ENCODE measurements around the gene PARP14.
"Not testable (repeated sequence)": the region's sequence is repeated elsewhere in the genome, so short reads cannot be mapped to it uniquely, and the experiment has no call there.

The PARP14 gene

GRCh38 chr3:122710616-122711251, 30.1 kb downstream of the PARP14 start:
- DNase-seq (ENCODE audit: insufficient read length, low spot score) = not testable (repeated sequence)
- peak; percentile 11 for FAIRE-seq

- DNase-seq (ENCODE audit: insufficient read length, low spot score) = no peak
- FAIRE-seq = no peak
Measured at GRCh38 chr3:122714273-122714672, 33.6 kb downstream of the PARP14 start.

- DNase-seq (ENCODE audit: insufficient read length, low spot score) = no peak
- FAIRE-seq = no peak
Measured at GRCh38 chr3:122716667-122717066, 36.0 kb downstream of the PARP14 start.

GRCh38 chr3:122719273-122719921, 38.8 kb downstream of the PARP14 start:
- FAIRE-seq = no peak

GRCh38 chr3:122725106-122725505, 44.5 kb downstream of the PARP14 start:
- DNase-seq (ENCODE audit: insufficient read length, low spot score) = no peak
- FAIRE-seq = no peak

More at GRCh38 chr3:122719273-122719921, 38.8 kb downstream of the PARP14 start:
- DNase-seq (ENCODE audit: insufficient read length, low spot score) = no peak

GRCh38 chr3:122727294-122727693, 46.7 kb downstream of the PARP14 start:
- DNase-seq (ENCODE audit: insufficient read length, low spot score) (no peak), FAIRE-seq (no peak)

- DNase-seq (ENCODE audit: insufficient read length, low spot score) = no peak
- FAIRE-seq = no peak
Measured at GRCh38 chr3:122727766-122728165, 47.1 kb downstream of the PARP14 start.

GRCh38 chr3:122728186-122728585, 47.5 kb downstream of the PARP14 start:
- DNase-seq (ENCODE audit: insufficient read length, low spot score) (no peak), FAIRE-seq (no peak)

- no peak for DNase-seq (ENCODE audit: insufficient read length, low spot score)
- FAIRE-seq = no peak
Measured at GRCh38 chr3:122728756-122729514, 48.3 kb downstream of the PARP14 start.

- no peak for FAIRE-seq
- DNase-seq (ENCODE audit: insufficient read length, low spot score) = no peak
Measured at GRCh38 chr3:122730240-122730639, 49.6 kb downstream of the PARP14 start.

- not testable (repeated sequence) for DNase-seq (ENCODE audit: insufficient read length, low spot score); FAIRE-seq
Measured at GRCh38 chr3:122732682-122733525, 52.3 kb downstream of the PARP14 start.

- FAIRE-seq (peak; percentile 4), DNase-seq (ENCODE audit: insufficient read length, low spot score) (no peak)
Measured at GRCh38 chr3:122739172-122739571, 58.5 kb downstream of the PARP14 start.

GRCh38 chr3:122742234-122742633, 61.6 kb downstream of the PARP14 start:
- no peak for FAIRE-seq
- DNase-seq (ENCODE audit: insufficient read length, low spot score) = no peak

GRCh38 chr3:122743581-122744120, 63.0 kb downstream of the PARP14 start:
- DNase-seq (ENCODE audit: insufficient read length, low spot score) (no peak), FAIRE-seq (no peak)

GRCh38 chr3:122745369-122746021, 64.9 kb downstream of the PARP14 start:
- FAIRE-seq (peak; percentile 40), DNase-seq (ENCODE audit: insufficient read length, low spot score) (no peak)

GRCh38 chr3:122747295-122747694, 66.7 kb downstream of the PARP14 start:
- not testable (repeated sequence) for DNase-seq (ENCODE audit: insufficient read length, low spot score); FAIRE-seq

- DNase-seq (ENCODE audit: insufficient read length, low spot score) (no peak), FAIRE-seq (no peak)
Measured at GRCh38 chr3:122748347-122748746, 67.7 kb downstream of the PARP14 start.

GRCh38 chr3:122754929-122755328, 74.3 kb downstream of the PARP14 start:
- FAIRE-seq = peak; percentile 94
- DNase-seq (ENCODE audit: insufficient read length, low spot score) = peak; percentile 27

GRCh38 chr3:122755491-122755890, 74.9 kb downstream of the PARP14 start:
- FAIRE-seq = no peak
- no peak for DNase-seq (ENCODE audit: insufficient read length, low spot score)

Measured in GM19239 (cell line).